IPS-NIHi11 (cell line): ENCODE data around the gene PXDN.

Source experiments
- DNase-seq: peaks from one replicate; pipeline ENCODE4 v3.0.0; 2012; ENCODE audit warnings: mixed read lengths, low spot score

PXDN gene

DNA sequence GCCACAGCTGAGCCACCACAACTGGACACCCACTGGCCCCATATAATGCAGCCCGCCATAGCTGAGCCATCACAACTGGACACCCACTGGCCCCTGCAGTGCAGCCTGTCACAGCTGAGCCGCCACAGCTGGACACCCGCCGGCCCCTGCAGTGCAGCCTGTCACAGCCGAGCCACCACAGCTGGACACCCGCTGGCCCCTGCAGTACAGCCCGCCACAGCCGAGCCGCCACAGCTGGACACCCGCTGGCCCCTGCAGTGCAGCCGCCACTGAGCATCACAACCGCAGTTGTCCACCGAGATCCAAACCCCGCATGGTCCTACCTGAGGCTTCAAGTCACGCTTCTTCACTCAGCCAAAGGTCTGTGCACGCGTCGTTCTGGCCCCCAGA is 134.2 kb downstream of the PXDN start:
- DNase-seq, result peak; percentile 11

DNA sequence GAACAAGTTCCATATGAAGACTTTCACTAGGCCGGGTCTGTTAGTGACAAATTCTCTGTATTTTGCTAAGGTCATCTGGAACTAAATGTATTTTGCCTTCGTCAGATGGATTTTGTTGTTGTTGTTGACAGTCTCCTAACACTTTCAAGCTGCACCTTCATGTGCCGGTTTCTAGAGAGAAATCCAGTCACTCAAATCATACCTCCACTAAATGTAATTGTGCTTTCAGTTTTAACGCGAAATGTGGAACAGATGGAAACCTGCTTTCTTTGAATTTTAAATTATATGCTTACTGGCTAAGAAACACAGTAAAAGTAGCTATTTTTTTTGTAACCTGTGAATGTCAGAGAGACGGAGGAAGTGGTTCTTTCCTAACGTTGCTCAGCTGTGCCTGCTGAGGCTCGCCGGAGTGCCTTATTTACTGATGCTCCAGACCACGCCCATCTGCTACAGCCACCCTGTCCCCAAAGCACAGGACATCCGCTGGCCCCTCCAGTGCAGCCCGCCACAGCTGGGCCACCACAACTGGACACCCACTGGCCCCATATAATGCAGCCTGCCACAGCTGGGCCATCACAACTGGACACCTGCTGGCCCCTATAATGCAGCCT is 134.7 kb downstream of the PXDN start:
- DNase-seq, result peak; percentile 11

DNA sequence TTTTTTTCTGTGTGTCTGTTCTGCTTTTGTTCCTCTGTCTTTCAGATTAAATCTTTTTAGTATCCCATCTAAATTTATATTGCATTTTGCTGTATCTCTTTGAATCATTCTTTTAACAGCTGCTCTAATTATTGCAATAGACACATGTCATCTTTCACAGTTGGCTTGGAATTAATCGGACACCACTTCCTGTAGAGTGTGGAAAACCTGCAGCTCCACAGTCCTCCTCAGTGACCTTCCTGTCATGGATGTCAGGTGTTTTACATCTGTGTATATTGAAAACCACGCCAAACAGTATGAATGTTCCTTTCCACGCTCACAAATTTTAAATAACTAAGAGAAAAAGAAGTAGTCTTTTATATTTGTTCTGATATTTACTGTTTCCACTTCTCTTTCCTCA is 135.3 kb downstream of the PXDN start:
- DNase-seq, result no peak

DNA sequence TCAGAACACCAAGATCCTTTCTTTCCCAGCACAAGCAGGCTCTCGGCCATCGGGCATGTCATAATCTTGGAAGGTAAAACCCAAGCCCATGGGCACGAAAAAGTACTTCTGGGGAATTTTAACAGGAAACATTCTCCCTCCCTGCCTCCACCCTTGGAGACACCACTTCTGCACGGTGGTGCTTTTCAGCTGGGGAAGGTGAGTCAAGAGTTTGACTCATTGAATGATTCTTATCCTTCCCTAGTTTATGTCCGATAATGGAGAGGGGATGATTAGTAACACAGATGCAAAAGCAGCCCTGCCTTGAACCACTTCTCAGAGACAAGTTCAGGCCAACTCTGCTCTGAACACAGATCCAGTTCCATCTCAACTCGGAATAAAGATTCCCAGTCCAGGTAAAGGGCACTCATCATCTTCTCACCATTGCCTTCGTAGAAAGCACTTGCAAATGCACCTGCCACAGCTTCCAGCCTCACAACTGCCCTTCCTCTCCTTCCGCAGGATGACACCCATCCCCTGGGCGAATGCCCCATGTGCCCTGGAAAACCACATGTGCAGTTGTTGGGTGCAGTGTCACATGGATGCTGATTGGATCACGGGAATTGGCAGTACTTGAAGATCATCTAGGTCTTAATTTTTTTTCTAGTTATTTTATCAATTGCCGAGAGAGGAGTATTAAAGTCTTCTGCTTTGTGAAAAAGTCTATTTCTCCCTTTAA is 136.2 kb downstream of the PXDN start:
- DNase-seq, result no peak

DNA sequence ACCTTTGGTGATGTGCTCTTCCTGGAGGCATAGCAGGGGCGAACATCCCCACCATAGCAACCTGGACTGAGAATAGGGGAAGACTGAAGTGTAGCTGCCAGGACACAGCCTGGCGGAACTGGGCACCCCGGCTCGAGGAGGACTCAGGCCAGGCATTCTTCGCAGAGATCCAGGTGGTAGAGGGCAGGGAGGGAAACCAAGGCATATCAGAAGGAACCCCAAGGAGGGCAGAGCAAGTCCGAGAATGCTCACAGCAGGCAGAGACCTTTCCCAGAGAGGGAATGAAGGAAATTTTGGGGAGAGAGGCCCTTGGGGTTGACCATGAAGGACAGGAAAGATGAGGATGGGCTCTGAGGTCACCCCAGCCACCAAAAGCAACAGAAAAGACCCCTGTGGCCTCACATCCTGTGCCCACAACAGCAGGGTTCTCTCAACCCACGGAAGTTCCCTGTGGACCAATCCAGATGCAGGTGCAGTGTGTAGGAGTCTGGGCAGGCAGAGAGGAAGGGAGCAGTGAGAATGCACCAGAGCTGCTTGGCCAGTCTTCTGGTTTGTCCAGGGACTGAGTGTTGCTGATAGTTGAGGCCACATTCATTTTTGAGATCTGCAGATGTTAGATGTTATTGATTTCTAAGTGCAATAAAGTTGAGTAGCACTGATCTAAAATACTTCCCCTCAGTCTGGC is 136.9 kb downstream of the PXDN start:
- no peak for DNase-seq

DNA sequence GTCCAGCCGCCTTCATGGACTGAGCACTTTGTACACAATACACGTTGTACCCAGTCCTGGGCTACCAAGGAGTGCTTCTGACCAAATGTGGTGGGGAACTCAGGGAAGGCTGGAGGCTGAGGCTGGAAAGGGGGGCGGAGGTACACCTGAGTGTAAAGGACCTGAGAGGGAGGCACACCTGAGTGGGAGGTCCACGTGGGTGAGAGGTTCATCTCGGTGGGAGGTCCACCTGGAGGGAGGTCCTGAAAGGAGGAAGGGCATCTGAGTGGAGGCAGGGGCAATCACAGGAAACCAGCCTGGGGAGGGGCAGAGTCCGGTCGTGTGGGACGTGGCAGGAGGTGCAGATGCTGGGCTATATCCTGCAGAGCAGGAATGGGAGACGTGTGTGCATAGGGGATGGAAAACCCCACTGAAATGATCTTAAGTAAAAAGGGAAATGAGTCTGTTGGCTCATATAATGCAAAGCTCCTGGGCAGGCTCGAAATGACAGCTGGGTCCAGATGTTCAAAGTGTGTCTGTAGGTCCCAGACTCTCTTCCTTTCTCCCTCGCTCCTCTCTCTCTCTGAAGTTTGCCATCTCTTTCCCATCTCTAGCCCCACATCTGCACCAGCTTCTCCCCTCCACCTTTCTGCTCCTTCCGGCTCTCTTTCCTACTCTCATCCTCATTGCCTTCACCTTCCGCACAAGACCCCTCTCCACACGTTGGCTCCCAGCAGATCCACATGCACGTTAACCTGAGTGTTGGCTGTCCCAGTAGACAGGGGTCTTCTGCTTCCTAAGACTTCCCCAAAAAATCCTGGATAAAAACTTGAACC is 137.7 kb downstream of the PXDN start:
- no peak for DNase-seq

DNA sequence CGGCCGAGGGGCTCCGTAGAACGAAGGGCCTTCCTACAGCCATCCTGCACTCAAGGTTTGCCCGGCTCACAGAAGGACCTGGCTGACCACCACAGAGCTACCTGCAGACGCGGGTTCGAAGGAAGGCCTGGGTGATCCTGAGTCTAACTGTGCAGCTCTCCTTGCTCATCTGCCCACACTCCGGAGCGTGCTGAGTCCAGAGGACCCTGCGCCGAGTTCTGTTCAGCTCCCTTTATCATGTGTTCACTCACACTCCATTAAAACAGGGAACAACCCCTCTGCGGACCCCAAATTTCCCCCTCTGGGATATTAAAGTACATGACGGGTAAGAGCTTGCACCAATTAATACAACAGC is 138.3 kb downstream of the PXDN start:
- no peak for DNase-seq

DNA sequence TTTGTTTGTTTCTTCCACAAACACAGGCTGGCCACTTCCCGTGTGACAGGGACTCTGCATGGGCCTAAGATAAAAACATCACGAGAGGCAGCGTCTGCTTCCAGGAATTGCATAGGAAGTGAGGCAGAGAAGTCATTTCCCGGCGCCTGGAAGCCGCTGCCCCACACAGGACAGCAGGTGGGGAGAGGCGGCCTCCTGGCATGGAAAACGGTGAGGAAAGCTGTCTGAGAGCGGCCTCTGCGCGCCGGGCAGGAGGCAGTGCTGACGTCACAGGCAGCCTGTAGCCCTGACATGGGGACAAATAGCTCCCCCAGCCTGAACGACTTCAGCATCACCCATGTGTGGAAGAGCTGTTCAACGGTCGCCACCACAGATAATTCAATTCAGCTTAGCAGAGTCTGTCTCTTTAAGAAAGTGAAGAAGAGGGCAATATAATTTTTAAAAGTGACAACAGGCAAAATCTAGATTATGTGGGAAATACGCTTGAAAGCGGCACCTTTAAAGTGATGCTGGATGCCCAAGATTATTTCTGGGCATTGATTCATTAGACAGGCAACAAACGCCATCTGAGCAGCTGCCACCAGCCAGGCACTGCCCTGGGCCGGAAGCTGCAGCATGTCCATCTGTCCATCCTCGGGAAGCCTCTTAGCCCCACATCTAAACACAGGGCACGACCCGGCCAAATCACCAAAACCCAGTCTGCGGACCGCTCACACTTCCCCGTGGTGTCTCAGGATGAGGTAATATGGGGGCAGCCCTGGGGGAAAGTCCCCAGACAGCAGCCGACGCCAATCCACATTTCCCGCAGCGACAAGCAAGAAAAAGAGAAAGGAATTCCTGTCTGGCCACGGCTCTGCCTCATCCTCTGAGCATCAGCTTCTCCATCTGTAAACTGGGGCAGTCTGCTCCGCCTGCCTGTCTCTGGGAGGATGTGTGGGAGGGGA is 138.9 kb downstream of the PXDN start:
- peak; percentile 58 for DNase-seq

DNA sequence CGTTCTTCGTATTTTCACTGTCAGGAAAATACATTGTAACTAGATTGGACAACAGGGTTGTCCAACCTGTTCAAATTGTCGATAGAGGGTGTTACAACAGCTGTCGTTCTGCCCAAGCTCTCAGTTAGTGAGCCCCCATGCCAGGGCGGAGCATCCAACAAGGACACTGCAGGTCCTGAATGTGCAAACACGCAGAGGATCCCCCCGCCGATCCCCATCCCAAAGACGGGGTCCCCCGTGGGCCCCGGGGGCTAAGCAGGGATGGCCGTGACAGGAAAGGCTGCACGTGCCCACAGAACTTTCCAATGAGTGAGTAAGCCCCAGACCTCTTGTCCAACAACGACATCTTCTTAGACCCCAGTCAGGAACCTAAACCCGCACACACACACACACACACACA is 140.8 kb downstream of the PXDN start:
- DNase-seq, result no peak

DNA sequence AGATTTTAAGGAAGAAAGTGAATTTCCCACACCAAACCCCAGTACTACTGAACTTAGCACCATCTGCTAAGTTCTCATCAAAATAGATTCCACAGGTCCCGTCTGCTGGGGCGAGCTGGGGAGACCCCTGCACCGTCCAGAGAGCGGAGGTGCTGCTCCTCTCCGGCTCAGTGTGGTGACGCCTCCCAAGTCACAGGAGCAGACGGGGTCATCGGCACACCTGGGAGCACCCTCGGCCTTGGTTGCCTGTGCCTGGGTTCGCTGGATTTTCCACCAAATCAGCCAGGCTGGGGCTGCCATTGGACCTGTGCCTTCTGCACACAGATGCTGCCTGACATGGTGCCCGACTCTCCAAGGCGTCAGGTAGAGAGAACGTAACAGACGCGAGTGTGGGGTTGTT is 141.3 kb downstream of the PXDN start:
- DNase-seq, result no peak

DNA sequence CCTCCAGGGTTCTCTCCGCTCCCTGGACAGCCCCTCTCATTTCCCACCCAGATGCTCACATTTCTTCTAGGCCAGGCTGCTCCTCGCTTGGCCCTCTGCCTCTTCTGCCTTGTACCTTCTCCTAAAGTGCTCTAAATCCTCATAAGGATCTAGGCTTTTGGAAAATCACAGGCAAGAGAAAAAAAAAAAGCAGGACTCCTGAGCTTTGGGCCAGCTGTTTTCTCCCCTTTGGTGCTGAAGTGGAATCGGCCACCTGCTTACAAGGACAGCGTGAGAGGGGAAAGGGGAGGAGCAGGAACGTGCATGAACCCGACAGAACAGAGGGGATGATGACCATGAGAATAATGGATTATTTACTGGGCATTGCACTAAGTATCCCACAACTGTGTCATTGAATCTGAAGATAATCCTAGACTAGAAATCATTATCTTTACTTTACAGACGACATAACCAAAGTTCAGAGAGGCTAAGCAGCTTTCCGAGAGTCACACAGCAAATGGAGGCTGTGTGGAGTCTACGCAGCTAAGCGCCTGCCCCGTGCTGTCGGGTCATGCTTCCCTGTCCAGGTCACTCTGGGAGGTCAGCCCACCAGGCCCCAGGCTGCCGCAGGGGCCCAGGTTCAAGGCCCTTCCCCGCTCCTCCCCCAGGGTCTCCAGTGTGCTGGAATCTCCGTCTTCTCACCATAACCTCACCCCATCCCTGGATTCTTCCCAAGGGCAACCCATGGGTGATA is 141.9 kb downstream of the PXDN start:
- DNase-seq, result no peak

DNA sequence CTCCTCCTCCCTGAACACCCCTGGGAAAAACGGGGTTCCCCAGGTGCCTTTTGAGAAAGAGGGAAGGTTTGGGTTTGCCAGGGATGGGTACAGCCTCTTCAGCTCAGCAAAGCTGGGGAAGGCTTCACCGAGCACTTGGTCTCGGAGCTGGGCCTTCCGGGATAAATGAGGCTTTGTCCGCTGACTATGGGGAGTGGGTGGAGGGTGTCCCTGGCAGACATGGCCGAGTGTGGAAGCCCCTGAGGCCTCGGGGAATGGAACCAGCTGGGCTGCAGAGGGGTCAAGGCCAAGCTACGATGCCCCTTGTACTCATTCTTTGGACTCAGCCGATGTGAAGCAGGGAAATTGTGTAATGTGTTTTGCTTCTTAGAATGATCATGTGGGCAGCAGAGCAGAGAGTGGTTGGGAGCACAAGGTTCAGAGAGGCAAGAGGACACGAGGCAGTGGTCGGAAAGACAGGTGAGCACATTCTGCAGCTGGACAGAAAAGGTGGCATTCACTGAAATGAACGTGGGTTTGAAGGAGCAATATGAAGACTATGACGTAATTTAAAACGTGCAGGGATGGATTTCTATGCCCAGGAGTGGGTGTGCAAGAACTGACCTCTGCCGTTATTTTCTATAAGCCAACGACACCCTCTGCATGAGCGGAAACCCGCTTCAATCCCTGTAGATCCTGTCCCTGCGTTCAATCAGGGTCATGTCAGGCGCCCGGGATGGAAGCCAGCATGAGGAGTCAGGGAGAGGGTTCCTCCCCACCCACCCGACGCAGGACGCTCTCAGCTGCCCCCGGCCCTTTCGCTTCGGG is 142.6 kb downstream of the PXDN start:
- DNase-seq, result no peak

DNA sequence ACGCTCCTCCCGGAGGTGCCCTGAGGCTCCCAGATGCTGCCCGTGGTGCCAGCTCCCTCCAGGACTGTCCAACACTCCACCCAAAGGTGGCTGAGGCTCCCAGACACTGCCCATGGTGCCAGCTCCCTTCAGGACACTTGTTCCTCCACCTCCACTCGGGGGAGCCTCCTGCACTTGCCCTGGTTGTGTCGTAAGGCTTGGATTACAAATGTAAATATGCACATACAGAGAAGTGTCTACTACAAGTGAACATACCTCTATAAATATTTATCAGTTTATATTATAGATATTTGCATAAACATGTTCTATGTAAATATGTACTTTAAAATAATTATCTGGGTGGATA is 143.3 kb downstream of the PXDN start:
- DNase-seq, result no peak

DNA sequence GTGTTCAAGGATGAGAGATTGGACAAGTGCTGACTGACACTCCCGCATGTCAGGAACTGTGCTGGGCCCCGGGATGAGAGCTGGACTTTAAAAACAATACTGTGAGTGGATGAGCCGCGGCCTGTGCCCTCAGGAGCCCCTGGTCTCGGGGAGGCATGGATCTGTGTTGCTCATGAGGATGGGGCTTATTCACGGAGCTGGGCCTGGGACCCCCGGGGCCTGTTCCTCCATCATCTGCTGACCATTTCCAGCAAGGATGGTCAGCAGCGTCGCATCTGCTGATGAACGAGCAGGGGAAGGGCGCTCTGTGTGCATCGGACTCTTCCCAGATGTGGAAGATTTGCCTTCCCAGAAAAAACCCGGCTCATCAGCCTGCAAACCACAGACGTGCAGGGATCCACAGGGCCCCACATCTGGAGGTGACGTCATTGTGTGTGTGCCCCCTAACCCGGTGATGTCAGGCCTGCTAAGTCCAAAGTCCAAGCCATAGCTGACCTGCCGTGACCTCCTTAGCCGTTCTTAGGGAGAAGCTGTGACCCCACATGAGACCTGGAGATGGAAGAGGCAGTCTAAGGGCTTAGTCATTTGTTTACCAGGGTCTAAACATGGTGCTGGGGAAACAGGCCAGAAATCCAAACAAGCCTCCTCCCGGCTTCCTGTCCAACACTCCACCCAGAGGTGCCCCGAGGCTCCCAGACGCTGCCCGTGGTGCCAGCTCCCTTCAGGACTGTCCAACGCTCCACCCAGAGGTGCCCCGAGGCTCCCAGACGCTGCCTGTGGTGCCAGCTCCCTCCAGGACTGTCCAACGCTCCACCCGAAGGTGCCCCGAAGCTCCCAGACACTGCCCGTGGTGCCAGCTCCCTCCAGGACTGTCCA is 143.9 kb downstream of the PXDN start:
- no peak for DNase-seq

DNA sequence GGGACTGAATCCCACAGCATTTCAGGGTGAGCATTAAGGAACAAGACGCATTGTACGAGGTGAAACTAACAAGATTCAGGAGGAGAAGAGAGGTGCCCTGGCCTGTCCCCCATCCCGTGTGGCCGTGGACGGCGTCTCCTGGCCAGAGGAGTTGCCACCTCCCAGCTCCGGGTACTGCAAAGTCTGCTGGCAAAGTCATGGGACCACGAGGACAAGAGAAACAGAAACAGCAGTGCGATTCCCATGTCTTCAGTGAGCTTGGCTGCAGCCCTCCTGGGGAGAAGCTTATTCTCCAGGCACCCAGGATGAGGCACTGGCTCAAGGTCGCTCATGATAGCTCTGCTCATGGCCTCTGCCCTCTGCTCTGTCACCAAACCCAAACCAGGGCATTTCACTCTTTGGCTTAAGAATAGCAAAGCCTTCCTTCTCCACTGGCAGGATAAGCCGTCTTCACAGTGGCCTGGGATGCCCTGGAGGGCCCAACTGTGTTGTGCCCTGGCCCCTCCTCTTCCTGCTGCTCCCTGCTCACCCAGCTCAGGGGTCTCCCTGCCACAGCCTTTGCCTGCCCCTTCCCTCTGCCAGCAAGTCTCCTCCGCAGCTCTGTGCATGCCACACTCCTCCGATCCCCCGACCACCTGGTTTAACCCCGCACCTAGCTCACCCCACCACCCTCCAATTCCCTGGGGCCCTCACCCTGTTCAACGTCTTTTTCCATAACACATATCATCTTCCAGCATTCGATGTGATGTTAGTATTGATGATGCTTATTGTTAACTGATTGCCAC is 144.8 kb downstream of the PXDN start:
- no peak for DNase-seq

DNA sequence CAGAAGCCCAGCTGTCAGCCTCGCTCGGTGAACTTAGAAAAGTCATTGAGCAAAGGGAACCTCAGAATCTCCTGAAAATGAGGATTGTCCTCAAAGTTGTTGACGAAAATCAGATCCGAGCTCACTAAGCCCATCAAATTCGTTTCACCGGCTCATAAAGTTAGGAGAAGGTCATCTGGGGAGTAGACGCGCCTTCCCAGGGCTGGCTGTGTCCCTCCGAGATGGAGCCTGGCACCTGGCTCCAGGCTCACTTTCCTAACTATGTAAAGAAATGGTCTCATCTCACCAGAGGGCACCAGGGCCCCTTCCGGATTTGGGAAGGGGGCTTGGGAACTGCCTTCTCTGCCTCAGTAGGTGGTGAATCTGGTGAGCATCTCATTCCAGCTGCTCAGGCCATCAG is 145.5 kb downstream of the PXDN start:
- DNase-seq, result no peak

DNA sequence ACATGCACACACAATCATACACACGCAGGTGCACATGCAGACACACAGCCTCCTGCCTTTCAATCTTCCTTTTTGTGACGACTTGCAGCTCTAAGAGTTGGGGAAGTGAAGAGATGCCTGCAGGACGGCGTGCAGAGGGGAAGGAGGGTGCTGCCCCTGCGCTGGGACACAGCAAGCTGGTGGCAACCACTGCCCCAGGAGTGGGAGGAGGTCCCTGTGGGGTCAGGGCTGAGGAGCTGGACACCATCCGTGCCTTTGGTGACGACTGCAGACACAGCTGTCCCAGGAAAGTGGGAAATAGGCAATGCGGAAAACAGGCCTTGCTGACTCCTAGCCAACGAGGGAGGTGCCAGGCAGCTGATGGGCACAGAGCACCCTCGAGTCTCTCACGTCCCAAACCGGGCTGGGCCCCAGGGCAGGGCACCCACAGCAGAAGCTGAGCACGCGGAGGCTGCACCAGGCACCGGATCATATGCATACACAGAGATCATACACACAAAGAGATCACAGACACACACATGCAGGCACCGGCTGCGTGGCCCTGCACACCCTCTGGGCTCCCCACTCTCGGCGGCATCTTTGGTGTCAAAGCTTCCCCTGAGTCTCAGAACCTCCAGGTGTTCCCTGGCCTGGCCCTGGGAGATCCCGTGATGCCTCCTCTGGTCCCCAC is 146.1 kb downstream of the PXDN start:
- no peak for DNase-seq

DNA sequence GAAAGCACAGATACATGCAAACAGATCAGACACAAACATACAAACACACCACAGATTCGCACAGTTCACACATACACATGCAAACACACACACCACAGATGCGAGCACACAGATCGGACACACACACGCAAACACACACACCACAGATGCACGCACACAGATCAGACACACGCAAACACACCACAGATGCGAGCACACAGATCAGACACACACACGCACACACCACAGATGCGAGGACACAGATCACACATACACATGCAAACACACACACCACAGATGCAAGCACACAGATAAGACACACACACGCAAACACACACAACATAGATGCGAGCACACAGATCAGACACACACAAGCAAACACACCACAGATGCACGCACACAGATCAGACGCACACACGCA is 149.0 kb downstream of the PXDN start:
- DNase-seq, result no peak
